Prostate gland (tissue), 2 donors: ENCODE results near the gene FLNC. TPM values are rescaled to one million over a fixed set of nuclear protein-coding genes. Genes with fewer than 3 reads are reported as not detected.

ENCODE experiments used
- DNase-seq: peaks from one replicate; pipeline ENCODE4 v3.0.0-alpha.2; 2019; ENCODE audit warnings: low spot score
- H3K27ac ChIP-seq, 2 donors: fragments of 200-600 bp; sonication (generic); 2 replicates each; pipeline ENCODE4 v1.5.1; 2017 to 2019
- H3K27me3 ChIP-seq: fragments of 200-600 bp; sonication (generic); replicated peaks from 2 replicates; pipeline ENCODE4 v1.5.1; 2019; ENCODE audit not compliant: insufficient read depth
- H3K36me3 ChIP-seq, 2 donors: fragments of 200-600 bp; sonication (generic); 1 replicate in 1 of 2; 2 replicates in 1 of 2; pipeline versions ENCODE4 v1.5.1 to v1.8.1; 2017 to 2019
- H3K4me1 ChIP-seq: fragments of 200-600 bp; sonication (generic); replicated peaks from 2 replicates; pipeline ENCODE4 v1.5.1; 2019
- H3K4me3 ChIP-seq, 2 donors: fragments of 200-600 bp; sonication (generic); 2 replicates each; pipeline ENCODE4 v1.5.1; 2017 to 2019
- H3K9me3 ChIP-seq: fragments of 200-600 bp; sonication (generic); 2 replicates; pipeline ENCODE4 v1.5.1; 2017
- CTCF ChIP-seq, 4 experiments: fragments of 200-600 bp in 2 of 4; fragments of 450-650 bp in 2 of 4; sonication (generic) in 2 of 4; IDR thresholded peaks; 1 replicate in 3 of 4; 2 replicates in 1 of 4; pipeline ENCODE4 v1.5.1; 2016 to 2019; ENCODE audit warnings: antibody characterized with exemption in 4 of 4, mild to moderate bottlenecking in 2 of 4, moderate library complexity in 2 of 4
- POLR2A ChIP-seq: fragments of 450-650 bp; IDR thresholded peaks from one replicate; pipeline ENCODE4 v1.6.1; 2016; ENCODE audit warnings: antibody characterized with exemption, mild to moderate bottlenecking
- POLR2AphosphoS5 ChIP-seq: sonication (generic); formaldehyde crosslinking; IDR thresholded peaks from one replicate; pipeline ENCODE4 v1.6.1; 2017; ENCODE audit warnings: antibody characterized with exemption
- WGBS: methylation state at CpG from one replicate; pipeline ENCODE4 v1.1.5; 2018; 5-methylcytosine and 5-hydroxymethylcytosine counted together
- intact Hi-C: fragments of 100-400 bp; cut with DNase I; formaldehyde crosslinking; loops from one replicate; pipeline ENCODE4 v1.14.2; 2022
- total RNA-seq, 2 donors: library from RNA; depleted of rRNA; stranded (reverse); fragments of >200 nt; gene quantifications; one replicate each; pipeline ENCODE4 v1.1.0, GENCODE V29; 2016

FLNC gene
- total RNA-seq, 2 donors from 2014 or later: 104 to 150 TPM

GRCh38 chr7:128868624-128869137, 38.5 kb downstream of the FLNC start:
- Histone ChIP-seq H3K36me3 (no peaks in the 10 kb centered on the region), H3K4me3 (peak overlapping the region; percentile 46), H3K27me3 (no peaks in the 10 kb centered on the region), H3K9me3 (no peaks in the 10 kb centered on the region), H3K27ac (no peak overlapping the region), H3K4me1 (peaks cover 7% of the 10 kb centered on the region)
- intact Hi-C loops: loop anchor here (5.0 kb wide), 1 partner anchor 261 kb away; no protein-coding TSS in a partner anchor
- WGBS: 42% methylated on average over 13 of the region's 13 CpGs
- no peak for TF ChIP-seq CTCF (IDR thresholded peaks at IDR 0.05)
- TF ChIP-seq POLR2A: no peak
- TF ChIP-seq POLR2AphosphoS5: no peak
- DNase-seq: no peak

- no peak for TF ChIP-seq POLR2A
- peak in 1 of 4 experiments; percentile 34 for TF ChIP-seq CTCF (IDR thresholded peaks at IDR 0.05)
- H3K27ac ChIP-seq: peak overlapping the region in 1 of 2 donors; percentile 14
- no peaks in the 10 kb centered on the region for H3K36me3 ChIP-seq
- peaks cover 3% of the 10 kb centered on the region for H3K4me1 ChIP-seq
- H3K9me3 ChIP-seq: no peaks in the 10 kb centered on the region
- DNase-seq: peak; percentile 43
- H3K4me3 ChIP-seq: peak overlapping the region; percentile 46
- whole genome bisulfite sequencing: 0% methylated on average over 44 of the region's 86 CpGs
- no peaks in the 10 kb centered on the region for H3K27me3 ChIP-seq
- intact Hi-C loops: loop anchor here (5.0 kb wide), 1 partner anchor 262 kb away; no protein-coding TSS in a partner anchor
Measured at GRCh38 chr7:128869138-128869943, 39.1 kb downstream of the FLNC start.

- Histone ChIP-seq H3K27me3 (no peaks in the 10 kb centered on the region), H3K4me1 (peaks cover 3% of the 10 kb centered on the region), H3K4me3 (peak overlapping the region; percentile 46), H3K27ac (no peak overlapping the region), H3K9me3 (no peaks in the 10 kb centered on the region), H3K36me3 (no peaks in the 10 kb centered on the region)
- TF ChIP-seq POLR2A (no peak), POLR2AphosphoS5 (no peak), CTCF (IDR thresholded peaks at IDR 0.05) (no peak)
- intact Hi-C loops: loop anchor here (5.0 kb wide), 1 partner anchor 263 kb away; no protein-coding TSS in a partner anchor
- 18% methylated on average over 19 of the region's 30 CpGs for WGBS
- DNase-seq: no peak
Measured at GRCh38 chr7:128869944-128870285, 39.7 kb downstream of the FLNC start.

GRCh38 chr7:128871050-128871449, 40.8 kb downstream of the FLNC start:
- Histone ChIP-seq H3K27me3 (no peaks in the 10 kb centered on the region), H3K9me3 (no peaks in the 10 kb centered on the region), H3K36me3 (no peaks in the 10 kb centered on the region), H3K4me3 (no peak overlapping the region), H3K27ac (no peak overlapping the region), H3K4me1 (peaks cover 3% of the 10 kb centered on the region)
- DNase-seq: no peak
- no peak for TF ChIP-seq POLR2AphosphoS5
- TF ChIP-seq CTCF (IDR thresholded peaks at IDR 0.05): no peak
- TF ChIP-seq POLR2A: no peak
- 98% methylated on average over 5 of the region's 5 CpGs for WGBS
- intact Hi-C loops: no loop called here

GRCh38 chr7:128872394-128872824, 42.2 kb downstream of the FLNC start:
- no peak overlapping the region for H3K27ac ChIP-seq
- WGBS: 81% methylated on average over 13 of the region's 13 CpGs
- no peak for DNase-seq

More at GRCh38 chr7:128872394-128872824, 42.2 kb downstream of the FLNC start:
- Histone ChIP-seq H3K4me3 (no peak overlapping the region), H3K9me3 (no peaks in the 10 kb centered on the region), H3K4me1 (peaks cover 3% of the 10 kb centered on the region), H3K27me3 (no peaks in the 10 kb centered on the region), H3K36me3 (no peaks in the 10 kb centered on the region)
- TF ChIP-seq POLR2A: no peak
- no peak for TF ChIP-seq CTCF (IDR thresholded peaks at IDR 0.05)
- no peak for TF ChIP-seq POLR2AphosphoS5
- intact Hi-C loops: no loop called here
